ENCODE measurements around the gene CTSW.

Gene CTSW

GRCh38 chr11:65932558-65932919 lies 52.9 kb downstream of the CTSW start:
- DNase-seq = no peak
